ENCODE data around the gene RAC3.

DNA sequence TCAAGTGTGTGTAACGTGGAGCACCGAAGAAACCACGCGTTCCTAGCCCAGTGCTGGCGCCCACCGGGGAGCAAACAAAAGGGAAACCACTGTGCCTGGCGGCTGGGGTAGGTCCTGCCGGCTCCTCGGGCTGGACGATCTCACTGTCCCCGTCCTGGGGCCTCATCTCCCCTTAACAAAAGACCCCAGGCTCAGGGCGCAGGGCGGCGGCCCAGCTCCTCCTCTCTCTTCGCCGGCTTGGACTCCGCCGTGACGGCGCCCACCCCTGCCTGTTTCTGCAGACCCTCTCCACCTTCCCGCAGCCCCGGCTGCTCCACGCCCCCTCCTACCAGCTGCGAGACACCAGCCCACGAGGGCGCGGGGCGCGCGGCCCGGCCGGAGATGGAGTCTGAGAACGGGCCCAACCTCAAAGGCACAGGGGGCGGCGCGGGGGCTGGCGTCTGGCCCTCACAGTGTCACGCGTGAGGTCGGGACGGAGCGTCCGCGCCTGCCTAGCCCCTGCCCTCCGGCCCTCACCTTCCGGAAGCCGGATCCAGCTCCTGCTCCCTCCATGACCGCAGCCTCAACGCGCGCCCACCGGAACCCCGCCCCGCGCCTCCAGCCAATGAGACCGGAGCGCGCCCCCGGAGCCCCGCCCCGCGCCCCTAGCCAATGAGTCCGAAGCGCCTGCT lies 9.0 kb upstream of the RAC3 start, which contains the start of gene CENPX:
- TF ChIP-seq, protein P1, sequence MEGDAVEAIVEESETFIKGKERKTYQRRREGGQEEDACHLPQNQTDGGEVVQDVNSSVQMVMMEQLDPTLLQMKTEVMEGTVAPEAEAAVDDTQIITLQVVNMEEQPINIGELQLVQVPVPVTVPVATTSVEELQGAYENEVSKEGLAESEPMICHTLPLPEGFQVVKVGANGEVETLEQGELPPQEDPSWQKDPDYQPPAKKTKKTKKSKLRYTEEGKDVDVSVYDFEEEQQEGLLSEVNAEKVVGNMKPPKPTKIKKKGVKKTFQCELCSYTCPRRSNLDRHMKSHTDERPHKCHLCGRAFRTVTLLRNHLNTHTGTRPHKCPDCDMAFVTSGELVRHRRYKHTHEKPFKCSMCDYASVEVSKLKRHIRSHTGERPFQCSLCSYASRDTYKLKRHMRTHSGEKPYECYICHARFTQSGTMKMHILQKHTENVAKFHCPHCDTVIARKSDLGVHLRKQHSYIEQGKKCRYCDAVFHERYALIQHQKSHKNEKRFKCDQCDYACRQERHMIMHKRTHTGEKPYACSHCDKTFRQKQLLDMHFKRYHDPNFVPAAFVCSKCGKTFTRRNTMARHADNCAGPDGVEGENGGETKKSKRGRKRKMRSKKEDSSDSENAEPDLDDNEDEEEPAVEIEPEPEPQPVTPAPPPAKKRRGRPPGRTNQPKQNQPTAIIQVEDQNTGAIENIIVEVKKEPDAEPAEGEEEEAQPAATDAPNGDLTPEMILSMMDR (IDR thresholded peaks at IDR 0.05), result no peak
- TF ChIP-seq EP300 (IDR thresholded peaks at IDR 0.05; ENCODE audit: low read depth) (no peak), POLR2A (IDR thresholded peaks at IDR 0.05) (peak; percentile 80), POLR2AphosphoS5 (IDR thresholded peaks at IDR 0.05) (peak; percentile 62 to 87 (median 81))

Measured in transverse colon (tissue), 4 donors.